Measurements from ENCODE around the gene DPYSL3. TPM values are rescaled to one million over a fixed set of nuclear protein-coding genes. Genes with fewer than 3 reads are reported as not detected.

DPYSL3 gene
- polyA plus RNA-seq, 5 donors = 67.5 to 84.3 (median 73.3) TPM

DNA sequence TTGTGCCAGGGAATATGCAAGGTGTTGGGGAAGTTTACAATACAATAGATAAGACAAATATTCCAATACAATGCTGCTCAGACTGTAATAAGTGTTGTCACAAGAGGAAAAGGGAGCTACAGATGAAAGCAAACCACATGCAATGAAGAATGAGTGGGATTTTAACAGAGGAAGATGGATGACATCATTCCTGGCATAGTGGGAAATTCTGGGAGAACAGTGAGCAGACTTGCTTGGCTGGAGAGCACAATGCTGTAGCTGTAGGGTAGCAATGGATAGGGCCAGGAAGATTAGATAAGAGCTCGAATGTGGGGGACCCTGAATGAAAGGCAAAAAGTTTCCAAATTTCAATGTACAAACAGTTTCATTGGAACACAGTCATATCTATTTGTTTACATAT is 9.5 kb upstream of the DPYSL3 start:
- no peak for DNase-seq

DNA sequence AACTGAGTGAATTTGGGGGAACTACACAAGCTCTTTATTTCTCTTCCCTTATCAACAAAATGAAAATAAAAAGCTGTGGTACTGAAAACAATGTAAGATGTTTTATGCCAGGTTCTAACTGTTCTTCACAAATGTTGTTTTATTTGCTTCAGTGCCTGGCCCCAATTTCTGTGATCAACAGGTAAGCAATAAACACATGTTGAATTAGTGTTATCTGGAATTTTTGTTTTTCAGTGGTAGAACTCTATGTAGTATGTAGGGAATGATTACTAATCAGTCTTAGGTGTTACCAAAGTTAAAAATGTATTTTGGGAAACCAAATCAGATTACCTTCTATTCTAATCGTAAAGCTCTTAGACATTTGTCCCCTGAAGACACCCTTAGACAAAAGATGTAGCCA is 7.5 kb upstream of the DPYSL3 start:
- DNase-seq = no peak

DNA sequence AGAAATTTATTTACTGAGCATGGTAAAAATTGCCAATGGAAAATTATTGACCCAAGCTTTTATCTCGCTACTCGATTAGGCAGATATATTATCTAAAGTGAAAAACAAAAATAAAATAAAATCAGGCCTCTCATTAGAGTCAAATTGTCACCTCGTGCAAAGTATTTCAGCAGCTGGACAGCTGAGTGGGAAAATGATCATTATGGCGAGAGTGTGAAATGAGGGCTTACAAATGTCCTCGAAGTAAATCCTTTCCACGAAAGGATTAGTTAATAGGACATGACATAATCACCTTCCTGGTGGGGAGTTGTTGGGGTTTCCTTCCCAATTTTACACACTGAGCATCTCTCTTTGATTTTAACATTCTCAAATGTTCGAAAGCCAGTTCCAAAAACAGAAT is 5.4 kb upstream of the DPYSL3 start:
- no peak for DNase-seq

DNA sequence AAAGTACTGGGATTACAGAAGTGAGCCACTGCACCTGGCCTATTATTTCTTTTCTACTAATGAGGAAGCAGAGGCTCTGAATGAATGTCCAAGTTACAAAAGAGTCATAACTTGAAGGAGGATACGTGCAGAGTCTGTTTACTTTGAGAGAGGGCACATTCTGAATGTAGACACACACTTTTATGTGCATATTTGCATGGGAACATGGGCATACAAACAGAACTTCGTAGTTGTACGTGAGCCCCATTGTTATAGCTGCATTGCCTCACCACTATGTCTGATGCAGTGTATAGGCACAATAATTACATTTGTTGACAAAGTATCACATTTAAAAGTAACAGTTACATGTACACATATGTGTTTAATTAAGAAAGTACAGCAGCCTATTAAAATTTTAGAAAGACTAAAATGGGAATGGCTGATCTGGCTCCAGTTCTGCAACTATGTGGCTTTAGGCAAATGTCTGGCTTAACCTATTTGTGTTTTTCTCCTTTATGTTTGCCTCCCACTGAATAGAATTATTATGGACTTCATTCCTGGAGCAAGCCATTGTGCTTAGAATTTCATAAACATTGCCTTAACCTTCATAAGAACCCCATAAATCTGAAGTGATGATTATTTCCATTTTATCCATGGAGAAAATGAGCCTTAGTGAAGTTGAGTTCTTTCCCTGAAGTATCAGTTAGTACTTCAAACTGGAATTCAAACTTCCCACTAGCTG is 3.0 kb upstream of the DPYSL3 start:
- no peak for DNase-seq

DNA sequence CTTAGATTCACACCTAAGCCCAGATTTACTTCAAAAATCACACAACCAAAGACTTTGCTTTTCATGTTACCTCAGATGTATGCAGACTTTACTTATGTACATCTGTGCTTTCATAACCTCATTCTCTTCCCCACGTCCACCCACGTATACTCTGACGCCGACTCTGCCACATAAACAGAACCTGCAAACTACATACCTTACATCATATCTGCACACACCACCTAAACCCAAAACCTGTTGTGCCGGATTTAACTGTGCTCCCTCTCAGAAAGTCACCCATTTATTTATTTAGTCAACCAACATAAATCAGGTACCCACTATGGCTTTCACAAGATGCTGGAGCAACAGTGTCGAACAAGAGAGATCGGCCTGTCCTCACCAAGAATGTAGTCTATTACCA is 1.0 kb upstream of the DPYSL3 start:
- no peak for DNase-seq

DNA sequence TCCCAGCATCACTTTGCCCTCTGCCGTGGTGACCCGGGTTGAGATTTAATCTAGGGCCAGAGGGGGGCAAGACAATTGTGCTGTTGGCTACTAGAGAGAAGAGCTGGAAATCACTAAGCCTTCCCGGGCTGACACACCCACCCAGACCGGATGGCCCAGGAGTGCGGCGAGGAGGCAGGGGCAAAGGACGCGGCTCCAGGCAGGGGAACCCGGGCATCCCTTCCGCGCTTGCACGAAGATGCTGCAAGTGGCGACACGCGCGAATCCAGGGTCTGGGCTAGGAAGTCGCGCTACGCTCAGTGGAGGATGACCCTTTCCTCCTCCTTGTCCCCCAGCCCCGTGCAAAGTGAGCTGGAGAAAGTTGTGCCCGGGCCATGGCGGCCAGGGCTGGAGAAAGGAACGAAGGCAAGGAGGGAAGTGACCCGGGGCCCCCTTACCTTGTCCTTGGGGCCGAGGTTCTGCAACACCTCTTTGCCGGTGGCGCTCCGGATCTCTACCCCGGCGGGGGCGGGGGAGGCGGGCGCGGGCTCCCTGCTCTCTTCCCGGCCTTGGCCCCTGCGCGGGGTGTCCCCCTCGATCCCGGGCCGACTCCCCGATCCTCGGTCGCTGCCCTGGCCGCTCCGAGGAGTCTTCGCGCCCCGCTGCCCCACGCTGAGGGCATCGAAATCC is 693 bp downstream of the DPYSL3 start:
- no peak for DNase-seq

DNA sequence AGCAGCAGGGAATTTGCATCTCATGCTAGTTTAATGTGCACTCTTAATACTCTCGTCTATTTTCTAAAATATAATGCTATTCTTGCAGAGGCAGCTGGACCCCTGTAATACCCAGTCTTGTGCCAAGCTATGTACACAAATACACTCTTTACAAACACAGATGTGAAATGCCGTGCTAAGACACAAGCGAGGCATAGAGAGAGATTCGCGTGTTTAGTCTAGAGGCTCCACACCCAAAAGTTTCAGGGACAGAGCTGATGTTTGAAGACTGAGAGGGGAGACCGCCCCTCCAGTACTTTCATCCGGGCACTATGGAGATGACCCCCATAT is 1.2 kb downstream of the DPYSL3 start:
- DNase-seq = no peak

DNA sequence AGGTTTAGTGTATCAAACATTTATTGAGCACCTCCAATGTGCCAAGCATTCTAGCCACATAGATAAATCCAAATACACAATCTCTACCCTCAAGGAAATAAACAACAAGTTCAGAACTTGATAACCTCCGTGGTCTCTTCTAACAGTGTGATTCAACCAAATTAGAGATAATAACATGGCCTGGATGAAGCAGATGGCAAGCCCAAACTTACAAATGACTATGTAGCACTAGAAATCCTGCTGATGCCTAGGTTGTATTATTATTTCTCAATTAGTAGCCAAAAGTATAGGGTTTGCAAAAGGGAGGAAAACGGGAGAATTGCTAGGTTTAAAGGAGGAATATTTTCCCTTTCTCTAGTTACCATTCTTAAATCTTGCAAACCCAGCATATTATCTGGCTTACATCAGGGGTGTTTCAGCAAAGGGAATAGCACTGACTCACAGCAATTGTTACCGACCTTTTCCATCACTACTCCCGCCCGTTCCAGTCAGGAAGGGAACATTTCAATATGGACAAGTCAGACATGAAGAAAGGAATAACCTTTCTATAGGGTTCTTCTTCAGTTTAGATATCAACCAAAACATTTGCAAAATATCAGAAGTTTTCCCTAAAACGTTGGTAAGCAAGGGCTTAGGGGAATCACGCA is 2.3 kb downstream of the DPYSL3 start:
- no peak for DNase-seq

DNA sequence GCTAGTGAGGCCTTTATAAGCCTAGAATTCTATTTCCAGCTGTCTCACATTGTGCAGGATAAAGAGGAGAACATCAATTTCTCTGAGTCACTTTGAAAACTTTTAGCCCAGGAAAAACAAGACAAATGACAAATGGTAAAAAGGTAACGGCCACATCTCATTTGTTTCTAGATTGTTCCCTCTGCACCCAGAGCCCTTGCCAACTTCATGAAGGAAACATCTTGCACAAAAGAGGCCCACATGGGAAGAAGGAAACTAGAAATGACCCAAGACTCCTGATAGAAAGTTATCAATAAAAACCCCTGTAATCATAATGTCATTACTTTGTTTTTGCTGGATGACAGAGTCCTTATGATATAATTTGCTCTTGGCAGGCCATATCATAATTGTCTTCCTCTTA is 5.3 kb downstream of the DPYSL3 start:
- no peak for DNase-seq

DNA sequence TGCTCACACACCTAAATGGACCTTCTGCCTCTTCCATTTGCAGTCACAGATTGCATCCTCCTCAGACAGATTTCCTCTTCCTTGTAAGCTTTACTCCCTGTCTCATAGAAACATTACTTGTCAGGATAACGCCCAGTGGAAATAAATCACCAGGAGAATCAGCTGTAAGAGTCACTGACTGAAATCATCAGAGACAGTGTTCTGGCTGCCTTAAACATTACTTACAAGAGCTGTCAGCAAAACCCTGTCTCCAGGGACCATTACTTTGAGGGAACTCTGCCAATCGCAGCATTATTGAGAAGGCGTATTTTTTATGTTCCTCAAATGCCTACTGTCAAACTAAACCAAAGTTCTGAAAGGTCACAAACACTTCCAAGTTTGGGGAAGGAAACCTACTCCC is 5.9 kb downstream of the DPYSL3 start:
- DNase-seq = no peak

DNA sequence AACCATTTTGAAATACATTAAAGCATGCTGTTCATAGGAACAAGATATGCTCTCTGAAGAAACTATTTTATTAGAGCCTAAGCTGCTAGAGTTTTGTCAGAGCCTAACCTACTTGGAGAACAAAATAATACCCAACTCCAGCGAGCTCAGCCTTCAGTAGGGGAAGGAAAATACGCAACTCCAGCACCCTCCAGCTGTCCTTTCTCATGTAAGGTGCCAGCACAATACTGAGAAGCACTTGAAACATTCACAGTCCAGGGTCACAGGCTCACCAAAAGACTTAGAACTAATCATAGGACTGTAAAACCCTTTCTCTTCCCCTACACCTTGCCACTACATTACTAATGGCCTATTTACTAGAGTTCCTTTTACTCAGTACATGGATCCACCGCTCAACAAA is 18.9 kb downstream of the DPYSL3 start:
- DNase-seq = no peak

DNA sequence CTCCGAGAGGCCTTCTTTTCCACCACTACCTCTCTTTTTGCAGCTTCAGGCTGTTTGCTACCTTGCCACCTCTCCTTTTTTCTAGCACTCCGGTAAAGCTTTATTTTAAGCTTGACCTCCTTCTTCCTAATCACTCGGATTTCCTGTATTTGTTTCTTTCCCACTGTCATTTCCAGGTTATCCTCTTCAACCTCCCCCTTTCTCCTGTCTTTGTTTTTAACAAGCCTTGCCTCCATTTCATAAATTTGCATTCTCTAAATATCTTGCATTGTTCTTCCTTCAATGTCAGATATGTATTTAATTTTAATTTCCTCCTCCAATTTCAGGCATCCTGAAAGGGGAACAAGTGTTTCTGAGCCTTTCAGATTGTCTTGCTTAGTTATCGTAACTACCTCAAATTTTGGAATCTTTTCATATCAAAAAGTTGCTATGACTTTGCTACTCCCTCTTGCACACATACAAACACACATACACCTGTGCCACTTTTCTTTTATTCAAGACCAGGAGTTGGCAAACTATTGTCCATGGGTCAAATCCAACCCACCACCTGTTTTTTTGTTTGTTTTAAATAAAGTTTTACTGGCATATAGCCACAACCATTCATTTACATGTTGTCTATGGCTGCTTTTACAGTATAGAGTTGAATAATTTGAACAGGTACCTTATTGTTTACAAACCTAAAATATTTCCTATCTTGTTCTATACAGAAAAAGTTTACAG is 22.7 kb downstream of the DPYSL3 start:
- no peak for DNase-seq

DNA sequence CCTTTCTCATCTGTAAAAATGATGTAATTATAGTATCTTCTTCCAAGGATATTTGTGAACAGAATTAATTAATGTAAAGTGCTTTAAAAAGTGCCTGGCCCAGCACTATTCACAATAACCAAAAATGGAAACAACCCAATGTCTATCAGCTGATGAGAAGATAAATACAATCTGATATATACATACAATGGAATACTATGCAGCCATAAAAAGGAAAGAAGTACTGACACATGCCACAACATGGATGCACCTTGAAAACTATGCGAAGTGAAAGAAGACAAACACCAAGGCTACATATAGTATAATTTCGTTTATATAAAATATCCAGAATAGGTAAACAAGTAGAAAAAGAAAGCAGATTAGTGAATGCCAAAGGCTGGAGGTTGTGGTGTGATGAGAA is 24.1 kb downstream of the DPYSL3 start:
- no peak for DNase-seq

DNA sequence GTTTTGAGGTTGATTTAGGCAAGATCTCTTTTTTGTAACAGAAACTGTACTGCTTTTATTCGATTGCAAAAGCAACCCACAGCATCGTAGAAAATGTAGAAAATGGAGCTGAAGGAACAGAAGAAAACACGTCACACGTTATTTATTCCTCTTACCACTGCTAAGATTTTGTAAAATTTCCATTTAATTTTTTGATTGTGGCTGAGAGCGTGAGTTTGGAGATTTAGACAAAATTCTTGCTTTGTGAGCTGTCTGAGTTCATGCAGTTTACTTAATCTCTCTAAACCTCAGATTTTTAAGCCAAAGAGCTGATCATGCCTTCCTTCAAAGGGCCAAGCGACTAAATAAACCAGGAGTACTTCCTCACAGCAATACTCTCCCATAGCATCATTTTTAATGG is 24.8 kb downstream of the DPYSL3 start:
- no peak for DNase-seq

DNA sequence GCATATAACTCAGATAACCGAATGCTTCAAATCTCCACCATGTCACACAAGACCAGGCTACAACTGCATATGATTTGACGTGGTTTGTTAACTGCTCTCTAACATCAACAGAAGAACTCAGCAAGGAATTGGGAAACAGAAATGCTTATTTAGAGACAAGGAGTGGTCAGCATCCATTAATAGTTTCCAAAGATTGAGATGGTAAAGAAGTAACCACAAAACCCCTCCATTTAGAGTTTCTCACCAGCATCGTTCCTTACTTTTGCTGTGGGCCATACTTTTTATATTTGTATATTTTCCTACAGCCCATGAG is 25.2 kb downstream of the DPYSL3 start:
- no peak for DNase-seq

DNA sequence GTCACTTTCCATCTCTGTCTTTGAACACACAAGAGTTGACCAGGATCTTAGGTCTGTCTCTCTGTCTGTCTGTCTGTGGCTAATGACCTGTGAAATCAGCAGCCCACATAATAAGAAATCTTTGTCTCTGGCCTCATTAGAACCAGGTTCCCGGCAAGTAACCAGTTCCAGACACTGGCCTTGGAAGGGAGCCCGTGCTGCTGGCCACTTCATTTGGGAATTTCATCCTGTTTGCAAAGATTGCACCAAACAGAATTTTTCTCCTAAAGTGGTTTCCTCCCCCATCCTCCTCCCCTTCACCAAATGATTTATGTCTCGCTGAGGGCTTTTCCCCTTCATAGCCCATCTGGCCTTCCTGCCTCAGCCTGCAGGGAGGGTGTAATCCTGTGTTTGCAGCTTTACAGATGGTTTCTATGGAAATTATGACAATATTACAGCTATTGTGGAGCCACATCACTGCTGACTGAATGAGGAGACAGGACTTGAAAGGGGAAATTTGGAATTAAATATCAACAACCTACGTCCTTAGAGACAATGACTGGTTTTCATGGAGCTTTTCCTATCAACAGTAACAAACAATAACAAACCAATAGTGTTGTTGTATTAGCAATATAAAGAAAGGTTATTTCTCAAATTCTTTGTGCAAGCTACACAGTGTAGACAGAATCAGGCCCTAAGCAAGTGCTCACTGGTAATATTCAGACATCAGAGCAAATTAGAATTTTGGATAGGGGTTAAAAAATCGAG is 25.7 kb downstream of the DPYSL3 start:
- DNase-seq = peak; percentile 41 to 82

DNA sequence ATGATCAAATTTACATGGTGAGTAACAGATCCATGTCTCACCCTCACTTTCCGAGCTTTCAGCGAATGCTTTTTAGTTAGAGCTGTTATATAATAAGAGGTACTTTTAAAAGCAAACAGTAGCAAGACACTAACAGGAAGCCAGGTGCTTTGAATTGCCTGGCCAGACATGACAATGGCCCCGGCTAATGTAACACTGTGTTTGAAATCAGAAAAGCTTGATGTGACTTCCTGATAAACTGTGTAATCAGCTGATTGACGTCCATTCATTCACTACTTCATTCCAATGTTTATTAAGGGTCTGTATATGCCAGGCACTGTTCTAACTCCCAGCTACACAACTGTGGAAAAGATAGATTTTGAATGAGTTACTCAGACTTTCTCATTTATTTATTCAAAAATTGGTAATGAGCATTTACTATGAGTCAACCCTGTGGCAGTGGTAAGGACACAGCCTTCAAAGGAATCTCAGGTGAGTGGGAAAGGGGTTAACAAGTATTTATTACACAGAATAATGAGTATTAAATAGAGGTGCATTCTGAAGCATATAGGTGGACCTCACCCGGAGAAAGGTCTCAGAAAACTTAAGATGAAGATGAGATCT is 26.6 kb downstream of the DPYSL3 start:
- DNase-seq = no peak

DNA sequence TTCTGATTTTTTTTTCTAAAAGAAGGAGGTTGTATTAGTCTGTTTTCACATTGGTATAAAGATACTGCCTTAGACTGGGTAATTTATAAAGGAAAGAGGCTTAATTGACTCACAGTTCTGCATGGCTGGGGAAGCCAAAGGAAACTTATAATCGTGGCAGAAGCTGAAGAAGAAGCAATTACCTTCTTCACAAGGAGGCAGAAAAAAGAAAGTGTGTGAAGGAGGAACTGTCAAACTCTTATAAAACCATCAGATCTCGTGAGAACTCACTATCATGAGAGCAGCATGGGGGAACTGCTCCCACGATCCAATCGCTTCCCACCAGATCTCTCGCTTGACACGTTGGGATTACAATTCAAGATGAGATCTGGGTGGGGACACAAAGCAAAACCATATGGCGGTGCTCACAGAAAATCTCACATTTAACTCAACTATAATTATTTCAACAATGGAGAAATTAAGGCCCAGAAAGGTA is 27.1 kb downstream of the DPYSL3 start:
- DNase-seq = no peak

DNA sequence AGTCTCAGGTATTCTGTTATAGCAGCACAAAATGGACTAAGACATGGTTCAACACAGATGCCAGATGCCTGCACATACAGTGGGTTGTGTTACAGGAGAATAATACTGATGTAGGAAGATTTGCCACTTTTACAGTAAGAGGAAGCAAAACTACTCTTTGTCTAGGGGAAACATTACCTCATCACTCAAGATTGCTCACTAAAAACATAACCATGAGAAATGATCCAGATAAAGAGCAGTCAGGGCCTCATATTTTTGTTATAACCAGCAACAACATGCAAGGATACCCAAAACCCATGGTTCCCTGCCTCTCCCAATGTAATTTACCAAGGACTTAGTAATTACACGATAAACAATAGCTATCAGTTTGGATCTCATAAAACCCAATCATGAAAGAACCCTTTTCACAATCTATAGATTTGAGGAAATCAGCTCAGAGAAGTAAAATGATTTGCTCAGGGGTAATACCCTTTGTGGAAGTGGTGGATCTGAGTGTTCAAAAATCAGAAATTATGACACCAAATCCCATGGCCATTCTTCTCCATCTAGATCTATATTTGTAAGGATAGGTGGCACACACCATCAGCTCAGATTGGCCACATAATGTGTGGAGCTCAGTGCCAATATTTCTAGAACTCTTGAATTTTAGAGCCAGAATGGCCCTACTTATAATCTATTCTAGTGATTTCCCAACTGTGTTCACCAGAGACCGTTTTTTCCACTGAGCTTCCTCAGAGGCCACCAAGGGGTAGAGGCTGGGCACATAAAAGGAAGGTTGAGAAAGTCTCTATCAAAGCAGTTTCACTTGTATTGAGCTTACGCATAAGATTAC is 27.8 kb downstream of the DPYSL3 start:
- no peak for DNase-seq

DNA sequence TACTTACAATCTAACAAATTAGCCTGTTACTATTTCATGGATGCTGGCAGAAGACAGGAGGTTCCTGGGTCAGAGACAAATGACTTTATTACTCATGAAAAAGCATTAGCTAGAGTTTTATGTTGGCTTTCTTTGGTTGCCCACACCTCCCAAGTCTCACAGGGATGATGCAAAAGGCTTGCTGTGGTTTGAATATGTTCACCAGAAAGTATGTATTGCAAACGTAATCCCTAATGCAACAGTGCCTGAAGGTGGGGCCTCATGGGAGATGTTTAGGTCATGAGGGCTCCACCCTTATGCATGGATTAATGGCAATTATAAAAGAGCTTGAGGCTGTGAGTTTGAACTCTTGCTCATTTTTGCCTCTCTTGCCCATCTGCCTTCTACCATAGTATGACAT is 28.5 kb downstream of the DPYSL3 start:
- DNase-seq = no peak

DNA sequence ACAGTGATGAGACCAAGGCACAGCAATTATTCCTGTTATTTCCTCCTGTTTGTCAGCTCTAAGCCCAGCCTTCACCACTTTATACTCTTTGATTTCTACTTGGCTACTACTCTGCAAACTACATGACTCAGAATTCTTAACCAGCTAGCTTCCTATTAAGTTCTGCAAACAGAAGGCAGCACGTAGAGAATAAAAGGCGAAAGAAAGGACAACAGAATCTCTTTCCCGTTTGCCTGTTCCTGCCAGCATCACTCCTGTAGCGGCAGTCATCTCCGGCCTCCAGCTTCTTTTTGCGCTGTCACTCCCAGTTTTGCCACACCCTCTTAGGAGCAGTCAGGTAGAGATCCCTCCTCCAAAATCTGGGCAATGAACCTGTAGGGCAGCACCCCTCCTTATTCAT is 29.9 kb downstream of the DPYSL3 start:
- no peak for DNase-seq
